Tibial artery (tissue), 4 donors: ENCODE results near the gene MT3.

Experiments
- DNase-seq, 2 donors: peaks; one replicate each; pipeline ENCODE4 v3.0.0-alpha.2; 2019
- H3K27ac ChIP-seq, 2 donors: fragments of 200-600 bp; sonication (generic) in 1 of 2; 1 replicate in 1 of 2; 2 replicates in 1 of 2; pipeline ENCODE4 v1.5.1; 2018 to 2019; ENCODE audit warnings: mild to moderate bottlenecking in 1 of 2
- H3K27me3 ChIP-seq, 2 donors: fragments of 200-600 bp; sonication (generic) in 1 of 2; one replicate each; pipeline versions ENCODE4 v1.5.1 to v1.6.0; 2016 to 2019
- H3K36me3 ChIP-seq, 3 donors: fragments of 200-600 bp; sonication (generic) in 2 of 3; one replicate each; pipeline ENCODE4 v1.5.1; 2016 to 2019; ENCODE audit warnings: mild to moderate bottlenecking in 2 of 3
- H3K4me1 ChIP-seq, 4 donors: fragments of 200-600 bp; sonication (generic) in 2 of 4; 1 replicate in 3 of 4; 2 replicates in 1 of 4; pipeline ENCODE4 v1.5.1; 2016 to 2019
- H3K4me3 ChIP-seq, 2 donors: fragments of 200-600 bp; sonication (generic) in 1 of 2; 1 replicate in 1 of 2; 2 replicates in 1 of 2; pipeline ENCODE4 v1.5.1; 2018 to 2019; ENCODE audit warnings: mild to moderate bottlenecking in 2 of 2
- H3K9me3 ChIP-seq, 3 donors: fragments of 200-600 bp; sonication (generic) in 1 of 3; one replicate each; pipeline ENCODE4 v1.5.1; 2016 to 2019
- intact Hi-C: fragments of 100-400 bp; cut with DNase I; formaldehyde crosslinking; loops from one replicate; pipeline ENCODE4 v1.15.0; 2023; ENCODE audit warnings: low total_unique reads
- TF ChIP-seq, protein P1 (sequence below), 2 experiments: fragments of 200-600 bp in 1 of 2; fragments of 450-650 bp in 1 of 2; IDR thresholded peaks; one replicate each; pipeline ENCODE4 v1.5.1; 2017 to 2019; ENCODE audit warnings: antibody characterized with exemption in 2 of 2, mild to moderate bottlenecking in 1 of 2, moderate library complexity in 1 of 2

Gene MT3

DNA sequence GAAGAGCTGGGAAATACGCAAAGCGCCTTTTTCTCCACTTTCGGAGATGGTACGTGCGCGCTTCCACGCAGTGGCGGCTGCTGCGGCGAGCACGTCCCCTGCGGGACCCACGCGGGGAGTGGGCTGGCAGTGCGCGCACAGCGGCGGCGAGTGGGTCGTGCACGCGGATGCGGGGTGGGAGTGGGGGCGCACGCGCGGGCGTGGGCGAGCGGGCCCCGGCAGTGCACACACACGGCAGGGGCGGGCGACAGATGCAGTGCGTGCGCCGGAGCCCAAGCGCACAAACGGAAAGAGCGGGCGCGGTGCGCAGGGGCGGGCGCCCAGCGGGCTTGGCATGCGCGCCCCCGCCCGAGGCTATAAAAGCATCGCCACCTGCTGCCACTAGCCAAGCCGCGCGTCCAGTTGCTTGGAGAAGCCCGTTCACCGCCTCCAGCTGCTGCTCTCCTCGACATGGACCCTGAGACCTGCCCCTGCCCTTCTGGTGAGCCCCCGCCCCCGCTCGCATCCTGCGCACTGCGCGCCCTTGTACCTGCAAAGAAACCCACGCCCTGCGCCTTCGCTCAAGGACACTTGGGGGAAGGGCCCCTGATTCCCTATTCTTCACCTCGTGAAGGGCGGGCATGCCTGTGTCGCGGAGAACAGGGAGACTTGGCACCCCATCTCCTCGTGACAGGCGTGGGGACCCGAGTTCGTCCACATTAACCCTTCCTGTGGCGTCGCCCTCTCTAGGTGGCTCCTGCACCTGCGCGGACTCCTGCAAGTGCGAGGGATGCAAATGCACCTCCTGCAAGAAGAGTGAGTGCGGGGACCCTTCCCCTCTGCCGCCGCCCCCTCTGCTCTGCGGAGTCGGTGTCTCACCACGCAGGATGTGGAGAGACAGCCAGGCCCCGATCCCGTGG lies at the start of gene MT3:
TSS of gene MT3 (plus strand) at position 388 of the 899 bp plus-strand sequence. CDS start at position 451, 63 bp downstream.
- Histone ChIP-seq H3K9me3 (no peaks in the 10 kb centered on the region), H3K27ac (no peak within 1 kb of the TSS), H3K4me1 (peaks cover 0 to 12% (median 11%) of the 10 kb centered on the region in 4 donors), H3K27me3 (peaks cover 0 to 48% of the 10 kb centered on the region in 2 donors), H3K36me3 (no peaks in the 10 kb centered on the region), H3K4me3 (peak within 1 kb of the TSS; percentile 29 to 48)
- TF ChIP-seq, protein P1, sequence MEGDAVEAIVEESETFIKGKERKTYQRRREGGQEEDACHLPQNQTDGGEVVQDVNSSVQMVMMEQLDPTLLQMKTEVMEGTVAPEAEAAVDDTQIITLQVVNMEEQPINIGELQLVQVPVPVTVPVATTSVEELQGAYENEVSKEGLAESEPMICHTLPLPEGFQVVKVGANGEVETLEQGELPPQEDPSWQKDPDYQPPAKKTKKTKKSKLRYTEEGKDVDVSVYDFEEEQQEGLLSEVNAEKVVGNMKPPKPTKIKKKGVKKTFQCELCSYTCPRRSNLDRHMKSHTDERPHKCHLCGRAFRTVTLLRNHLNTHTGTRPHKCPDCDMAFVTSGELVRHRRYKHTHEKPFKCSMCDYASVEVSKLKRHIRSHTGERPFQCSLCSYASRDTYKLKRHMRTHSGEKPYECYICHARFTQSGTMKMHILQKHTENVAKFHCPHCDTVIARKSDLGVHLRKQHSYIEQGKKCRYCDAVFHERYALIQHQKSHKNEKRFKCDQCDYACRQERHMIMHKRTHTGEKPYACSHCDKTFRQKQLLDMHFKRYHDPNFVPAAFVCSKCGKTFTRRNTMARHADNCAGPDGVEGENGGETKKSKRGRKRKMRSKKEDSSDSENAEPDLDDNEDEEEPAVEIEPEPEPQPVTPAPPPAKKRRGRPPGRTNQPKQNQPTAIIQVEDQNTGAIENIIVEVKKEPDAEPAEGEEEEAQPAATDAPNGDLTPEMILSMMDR (IDR thresholded peaks at IDR 0.05) = no peak
- intact Hi-C loops = no loop called here
- DNase-seq = no peak

DNA sequence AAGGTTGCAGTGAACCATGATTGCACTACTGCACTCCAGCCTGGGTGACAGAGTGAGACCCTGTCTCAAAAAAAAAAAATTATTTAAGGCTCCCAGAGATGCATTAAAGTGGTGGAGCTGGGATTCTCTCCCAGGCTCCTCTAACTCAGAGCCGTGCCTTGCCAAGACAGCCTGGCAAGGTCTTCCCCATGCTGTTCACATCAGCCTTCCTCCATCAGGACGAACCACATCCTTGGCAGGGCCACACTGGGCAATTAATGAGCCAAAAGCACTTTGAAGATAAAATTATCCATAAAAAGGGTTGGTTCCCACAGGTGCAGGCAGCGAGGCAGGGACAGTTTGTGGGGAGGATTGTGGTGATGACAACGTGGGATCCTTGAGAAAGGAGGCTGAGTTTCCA lies 49.7 kb upstream of the MT3 start:
- Histone ChIP-seq H3K9me3 (no peaks in the 10 kb centered on the region), H3K4me3 (no peak overlapping the region), H3K36me3 (no peaks in the 10 kb centered on the region), H3K27ac (no peak overlapping the region), H3K4me1 (no peaks in the 10 kb centered on the region), H3K27me3 (peaks cover 0 to 16% of the 10 kb centered on the region in 2 donors)
- DNase-seq = no peak
- TF ChIP-seq, protein P1 (IDR thresholded peaks at IDR 0.05) = no peak
- intact Hi-C loops = no loop called here

DNA sequence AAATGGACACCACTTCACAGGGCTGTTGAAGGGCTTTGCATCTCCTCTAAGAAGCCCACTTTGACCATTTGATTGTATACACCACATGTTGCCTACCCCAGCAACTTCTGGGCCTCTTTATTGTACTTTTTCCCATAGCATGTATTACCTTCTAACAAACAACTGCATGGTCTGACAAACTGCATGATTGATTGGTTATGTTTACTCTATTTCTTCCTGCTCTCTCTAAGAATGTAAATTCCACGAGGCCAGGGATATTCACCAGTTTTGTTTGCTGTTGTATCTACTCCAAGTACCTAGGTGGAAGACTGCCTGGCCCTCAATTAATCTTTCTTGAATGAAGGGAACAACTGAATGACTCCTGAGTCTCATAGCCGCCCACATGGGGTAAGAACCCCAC lies 47.3 kb upstream of the MT3 start:
- intact Hi-C loops = no loop called here
- no peaks in the 10 kb centered on the region for H3K9me3 ChIP-seq
- H3K36me3 ChIP-seq = no peaks in the 10 kb centered on the region
- no peak overlapping the region for H3K4me3 ChIP-seq
- DNase-seq = no peak
- no peak overlapping the region for H3K27ac ChIP-seq
- H3K4me1 ChIP-seq = no peaks in the 10 kb centered on the region
- H3K27me3 ChIP-seq = peaks cover 0 to 8% of the 10 kb centered on the region in 2 donors
- TF ChIP-seq, protein P1 (IDR thresholded peaks at IDR 0.05) = no peak

DNA sequence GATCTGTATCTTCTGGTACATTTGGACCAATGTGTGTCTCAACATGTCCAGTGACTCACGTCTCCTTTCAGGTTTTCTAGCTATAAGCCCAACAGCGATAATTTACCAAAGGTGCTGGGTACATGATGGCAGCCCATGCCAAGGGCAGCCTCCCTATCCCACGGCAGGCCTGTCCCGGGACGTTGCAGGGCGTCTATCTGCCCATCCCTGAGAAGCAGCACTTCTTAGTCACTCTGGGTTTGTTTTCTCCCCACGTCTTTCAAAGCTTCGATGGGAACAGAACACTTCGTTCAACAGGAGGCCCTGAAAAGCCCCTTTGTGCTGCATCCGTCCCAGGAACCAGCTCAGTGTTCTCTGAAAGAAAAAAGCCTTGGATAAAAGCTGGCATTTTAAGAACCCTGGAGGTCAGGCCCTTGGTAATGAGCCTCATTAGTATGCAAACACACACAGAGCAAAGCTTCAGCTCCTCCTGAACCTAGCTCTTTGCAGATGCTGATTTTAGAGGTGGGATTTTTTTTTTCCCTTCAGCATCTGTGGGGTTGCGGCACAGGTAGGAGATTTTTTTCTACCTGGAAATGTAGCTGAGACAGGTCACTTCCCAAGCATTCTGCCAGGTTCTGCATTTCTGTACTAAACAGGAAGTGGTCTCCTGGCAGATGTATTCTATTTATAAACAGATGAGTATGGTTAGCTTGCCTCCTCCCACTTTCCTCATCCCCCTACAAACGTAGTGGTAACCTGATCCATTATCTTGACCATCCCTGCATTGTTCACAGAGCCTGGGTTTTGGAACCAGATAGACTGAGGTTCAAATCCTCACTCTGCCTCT lies 42.0 kb upstream of the MT3 start:
- no peak for DNase-seq
- Histone ChIP-seq H3K4me3 (no peak overlapping the region), H3K27ac (no peak overlapping the region), H3K9me3 (no peaks in the 10 kb centered on the region), H3K4me1 (peaks cover 0 to 3% (median 0%) of the 10 kb centered on the region in 4 donors), H3K36me3 (no peaks in the 10 kb centered on the region), H3K27me3 (peaks cover 0 to 23% of the 10 kb centered on the region in 2 donors)
- intact Hi-C loops = no loop called here
- TF ChIP-seq, protein P1 (IDR thresholded peaks at IDR 0.05) = no peak

DNA sequence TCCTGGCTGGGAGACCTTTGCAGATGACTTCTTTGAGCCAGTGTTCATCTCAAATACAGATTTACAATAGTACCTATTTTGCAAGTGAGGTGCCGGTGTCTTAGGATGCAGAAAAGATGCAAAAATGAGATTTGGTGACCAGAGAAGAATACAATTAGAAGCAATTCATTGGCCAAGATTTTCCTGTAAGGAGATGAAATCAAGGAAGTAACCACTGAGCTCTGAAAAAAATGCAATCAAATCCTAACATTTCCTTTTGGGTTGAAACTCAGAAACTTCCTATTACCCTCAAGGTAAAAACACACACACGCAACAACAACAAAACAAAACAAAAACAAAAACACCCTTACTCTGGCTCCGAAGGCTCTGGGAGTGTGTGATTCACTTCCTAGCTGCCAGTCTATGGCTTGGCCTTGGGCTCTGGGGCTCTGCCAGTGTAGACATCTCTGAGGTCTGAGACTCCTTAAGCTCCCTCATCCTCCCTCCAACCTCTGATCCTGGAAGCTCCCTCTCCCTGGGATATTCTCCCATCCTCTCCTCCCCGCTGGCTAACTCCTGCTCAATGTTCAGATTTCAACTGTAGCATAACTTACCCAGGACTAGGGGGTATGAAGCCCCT lies 41.3 kb upstream of the MT3 start:
- intact Hi-C loops = no loop called here
- Histone ChIP-seq H3K27ac (no peak overlapping the region), H3K4me3 (no peak overlapping the region)

More for the DNA sequence above, 41.3 kb upstream of the MT3 start:
- peaks cover 0 to 27% of the 10 kb centered on the region in 2 donors for H3K27me3 ChIP-seq
- no peaks in the 10 kb centered on the region for H3K9me3 ChIP-seq
- no peak for DNase-seq
- H3K36me3 ChIP-seq = no peaks in the 10 kb centered on the region
- TF ChIP-seq, protein P1 (IDR thresholded peaks at IDR 0.05) = no peak
- H3K4me1 ChIP-seq = peaks cover 0 to 3% (median 0%) of the 10 kb centered on the region in 4 donors
